Neural crest cell (in vitro differentiated cells): ENCODE results near the gene ADAM29. TPM values are rescaled to one million over a fixed set of nuclear protein-coding genes. Genes with fewer than 3 reads are reported as not detected.
"Not testable (repeated sequence)": the region's sequence is repeated elsewhere in the genome, so short reads cannot be mapped to it uniquely, and the experiment has no call there.

Experiments
- DNase-seq: peaks from one replicate; pipeline ENCODE4 v3.0.0; 2021; ENCODE audit warnings: low read depth, mixed read lengths, low spot score
- H3K27ac Mint-ChIP-seq: one replicate; pipeline ENCODE4 v1.8.0; 2021; ENCODE audit warnings: mild to moderate bottlenecking, mixed read lengths; ENCODE audit not compliant: unreplicated experiment
- H3K27me3 Mint-ChIP-seq: 2 replicates; pipeline ENCODE4 v1.8.0; 2021; ENCODE audit warnings: low read depth, mild to moderate bottlenecking, mixed read lengths
- H3K36me3 Mint-ChIP-seq: 2 replicates; pipeline ENCODE4 v1.8.0; 2021; ENCODE audit warnings: low read depth, mild to moderate bottlenecking, mixed read lengths
- H3K4me1 Mint-ChIP-seq: 2 replicates; pipeline ENCODE4 v1.8.0; 2021; ENCODE audit warnings: mixed read lengths
- H3K4me3 Mint-ChIP-seq: one replicate; pipeline ENCODE4 v1.8.0; 2021; ENCODE audit warnings: mild to moderate bottlenecking, mixed read lengths
- H3K9me3 Mint-ChIP-seq: 2 replicates; pipeline ENCODE4 v1.8.0; 2021; ENCODE audit warnings: mixed read lengths
- total RNA-seq: library from RNA; stranded (reverse); gene quantifications from 2 replicates; pipeline ENCODE4 v1.2.1, GENCODE V29; 2021
- TF ChIP-seq, protein P1 (sequence below): fragments of 200-600 bp; sonication (generic); conservative IDR thresholded peaks from 2 replicates; pipeline ENCODE4 v1.5.0; 2021; ENCODE audit warnings: antibody characterized with exemption, mild to moderate bottlenecking

Gene ADAM29
- total RNA-seq, 1 donor from 2014 or later, result not detected

DNA sequence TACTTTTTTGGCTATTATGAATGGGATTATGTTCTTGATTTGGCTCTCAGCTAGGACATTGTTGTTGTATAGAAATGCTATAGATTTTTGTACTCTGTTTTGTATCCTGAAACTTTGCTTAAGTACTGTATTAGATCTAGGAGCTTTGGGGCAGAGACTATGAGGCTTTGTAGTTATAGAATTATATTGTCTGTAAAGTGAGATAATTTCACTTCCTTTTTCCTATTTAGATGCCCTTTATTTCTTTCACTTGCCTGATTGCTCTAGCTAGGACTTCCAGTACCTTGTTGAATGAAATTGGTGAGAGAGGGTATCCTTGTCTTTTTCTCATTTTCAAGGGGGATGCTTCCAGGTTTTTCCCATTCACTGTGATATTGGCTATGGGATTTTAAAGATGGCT is 28.1 kb downstream of the ADAM29 start:
- no peaks in the 10 kb centered on the region for H3K4me1 Mint-ChIP-seq
- H3K36me3 Mint-ChIP-seq, result no peaks in the 10 kb centered on the region
- TF ChIP-seq, protein P1, sequence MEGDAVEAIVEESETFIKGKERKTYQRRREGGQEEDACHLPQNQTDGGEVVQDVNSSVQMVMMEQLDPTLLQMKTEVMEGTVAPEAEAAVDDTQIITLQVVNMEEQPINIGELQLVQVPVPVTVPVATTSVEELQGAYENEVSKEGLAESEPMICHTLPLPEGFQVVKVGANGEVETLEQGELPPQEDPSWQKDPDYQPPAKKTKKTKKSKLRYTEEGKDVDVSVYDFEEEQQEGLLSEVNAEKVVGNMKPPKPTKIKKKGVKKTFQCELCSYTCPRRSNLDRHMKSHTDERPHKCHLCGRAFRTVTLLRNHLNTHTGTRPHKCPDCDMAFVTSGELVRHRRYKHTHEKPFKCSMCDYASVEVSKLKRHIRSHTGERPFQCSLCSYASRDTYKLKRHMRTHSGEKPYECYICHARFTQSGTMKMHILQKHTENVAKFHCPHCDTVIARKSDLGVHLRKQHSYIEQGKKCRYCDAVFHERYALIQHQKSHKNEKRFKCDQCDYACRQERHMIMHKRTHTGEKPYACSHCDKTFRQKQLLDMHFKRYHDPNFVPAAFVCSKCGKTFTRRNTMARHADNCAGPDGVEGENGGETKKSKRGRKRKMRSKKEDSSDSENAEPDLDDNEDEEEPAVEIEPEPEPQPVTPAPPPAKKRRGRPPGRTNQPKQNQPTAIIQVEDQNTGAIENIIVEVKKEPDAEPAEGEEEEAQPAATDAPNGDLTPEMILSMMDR, result no peak
- peaks cover 7% of the 10 kb centered on the region for H3K27me3 Mint-ChIP-seq
- H3K27ac Mint-ChIP-seq, result no peak overlapping the region
- no peak overlapping the region for H3K4me3 Mint-ChIP-seq
- DNase-seq, result no peak
- H3K9me3 Mint-ChIP-seq, result peaks cover 16% of the 10 kb centered on the region

DNA sequence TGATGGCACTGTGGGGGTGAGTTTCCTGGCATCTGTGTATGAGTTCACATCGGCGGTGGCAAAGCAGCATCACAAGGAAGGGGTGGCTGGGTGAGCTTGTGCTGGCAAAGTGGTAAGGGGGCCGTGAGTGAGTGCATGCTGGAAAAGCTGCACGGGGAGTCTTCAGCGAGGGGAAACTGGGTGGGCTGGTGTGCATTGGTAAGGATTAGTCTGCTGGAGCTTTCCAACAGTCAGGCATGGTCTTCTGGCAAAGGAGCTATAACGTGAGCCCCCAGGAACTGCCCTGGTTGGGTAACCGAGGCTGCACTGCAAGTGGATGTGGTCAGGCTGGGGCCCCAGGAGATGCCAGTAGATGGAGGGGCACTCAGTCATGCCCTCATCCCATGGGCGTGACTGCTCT is 30.7 kb downstream of the ADAM29 start:
- H3K4me1 Mint-ChIP-seq, result no peaks in the 10 kb centered on the region
- no peak overlapping the region for H3K27ac Mint-ChIP-seq
- TF ChIP-seq, protein P1, result no peak
- no peak for DNase-seq
- no peaks in the 10 kb centered on the region for H3K36me3 Mint-ChIP-seq
- H3K4me3 Mint-ChIP-seq, result no peak overlapping the region
- H3K27me3 Mint-ChIP-seq, result peaks cover 7% of the 10 kb centered on the region
- H3K9me3 Mint-ChIP-seq, result peaks cover 6% of the 10 kb centered on the region

DNA sequence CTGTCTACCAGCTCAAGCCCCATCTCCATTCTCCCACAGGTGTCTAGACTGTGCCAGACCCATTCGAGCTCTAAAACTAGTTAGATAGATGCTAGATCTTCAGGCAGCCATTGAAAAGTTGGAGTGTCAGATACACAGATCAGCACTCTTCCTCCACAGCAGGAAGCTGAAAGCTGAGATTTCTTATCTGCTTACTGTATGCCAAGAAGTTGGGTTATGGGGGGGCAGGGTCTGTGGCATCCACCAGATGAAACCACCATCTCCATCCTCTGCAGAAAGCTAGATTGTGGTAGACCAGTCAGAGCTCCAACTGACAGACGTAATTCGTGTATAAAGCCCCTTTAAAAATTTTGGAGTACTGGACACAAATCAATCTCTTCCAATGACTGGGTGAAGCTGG is 54.8 kb downstream of the ADAM29 start:
- peaks cover 2% of the 10 kb centered on the region for H3K27me3 Mint-ChIP-seq
- no peaks in the 10 kb centered on the region for H3K36me3 Mint-ChIP-seq
- no peaks in the 10 kb centered on the region for H3K4me1 Mint-ChIP-seq
- H3K27ac Mint-ChIP-seq, result no peak overlapping the region
- no peak overlapping the region for H3K4me3 Mint-ChIP-seq
- TF ChIP-seq, protein P1, result no peak
- peaks cover 8% of the 10 kb centered on the region for H3K9me3 Mint-ChIP-seq
- DNase-seq, result no peak

DNA sequence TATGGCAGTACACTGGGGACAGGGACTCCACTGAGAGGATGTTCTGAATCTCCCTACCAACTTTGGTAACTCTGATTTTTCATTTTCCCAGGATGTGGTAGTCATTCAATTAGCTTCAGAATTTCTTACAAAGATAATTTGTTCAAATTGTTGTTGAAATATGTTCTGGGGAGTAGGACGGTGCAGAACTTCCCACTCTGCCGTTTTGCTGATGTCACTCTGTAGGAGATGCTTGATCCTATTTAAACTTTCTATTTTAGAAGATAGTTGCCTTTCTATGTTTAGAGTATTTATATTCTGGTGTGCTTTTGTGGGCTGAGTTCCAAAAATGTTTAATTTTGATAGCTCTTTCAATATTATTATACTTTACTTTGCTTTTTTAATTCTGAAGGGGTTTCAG is 55.2 kb downstream of the ADAM29 start:
- Mint-ChIP-seq H3K27me3 (peaks cover 2% of the 10 kb centered on the region), H3K4me1 (no peaks in the 10 kb centered on the region), H3K4me3 (no peak overlapping the region), H3K36me3 (no peaks in the 10 kb centered on the region), H3K9me3 (peaks cover 8% of the 10 kb centered on the region), H3K27ac (no peak overlapping the region)
- TF ChIP-seq, protein P1, result no peak
- DNase-seq, result no peak

DNA sequence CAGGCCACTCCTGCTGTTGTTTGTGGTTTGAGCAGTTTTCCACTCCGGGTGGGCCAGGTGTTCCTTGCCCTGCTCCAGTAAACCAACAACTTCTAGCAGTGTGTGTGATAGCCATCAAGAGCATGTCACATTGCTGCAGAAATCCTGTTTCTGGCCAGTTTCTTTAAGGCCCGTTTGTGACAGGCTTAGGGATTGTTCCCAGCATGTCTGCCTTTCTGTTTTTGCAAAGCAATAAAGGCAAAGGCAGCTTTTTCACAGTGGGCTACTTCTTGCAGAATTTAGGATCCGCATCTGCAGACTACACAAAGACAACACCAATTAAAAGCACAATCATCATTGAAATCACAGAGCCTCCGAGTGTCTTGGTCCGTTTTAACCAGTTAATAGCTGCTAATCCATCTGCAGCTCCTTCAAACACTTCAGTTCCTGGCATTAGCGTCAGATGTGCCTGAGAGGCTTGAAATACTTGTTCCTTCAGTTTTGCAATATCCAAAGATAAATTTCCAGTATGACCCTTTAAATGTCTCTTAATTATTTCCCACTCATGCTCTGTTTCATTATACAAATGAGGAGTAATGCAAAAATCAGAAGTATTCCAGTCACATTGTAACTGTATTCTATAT is 65.1 kb downstream of the ADAM29 start:
- no peak overlapping the region for H3K27ac Mint-ChIP-seq
- DNase-seq, result no peak
- TF ChIP-seq, protein P1, result no peak
- H3K4me3 Mint-ChIP-seq, result no peak overlapping the region
- no peaks in the 10 kb centered on the region for H3K27me3 Mint-ChIP-seq
- H3K36me3 Mint-ChIP-seq, result no peaks in the 10 kb centered on the region
- peaks cover 22% of the 10 kb centered on the region for H3K9me3 Mint-ChIP-seq
- no peaks in the 10 kb centered on the region for H3K4me1 Mint-ChIP-seq

DNA sequence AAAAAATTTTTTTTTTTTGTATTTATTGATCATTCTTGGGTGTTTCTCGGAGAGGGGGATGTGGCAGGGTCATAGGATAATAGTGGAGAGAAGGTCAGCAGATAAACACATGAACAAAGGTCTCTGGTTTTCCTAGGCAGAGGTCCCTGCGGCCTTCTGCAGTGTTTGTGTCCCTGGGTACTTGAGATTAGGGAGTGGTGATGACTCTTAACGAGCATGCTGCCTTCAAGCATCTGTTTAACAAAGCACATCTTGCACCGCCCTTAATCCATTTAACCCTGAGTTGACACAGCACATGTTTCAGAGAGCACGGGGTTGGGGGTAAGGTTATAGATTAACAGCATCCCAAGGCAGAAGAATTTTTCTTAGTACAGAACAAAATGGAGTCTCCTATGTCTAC is 65.7 kb downstream of the ADAM29 start:
- H3K4me3 Mint-ChIP-seq, H3K27ac Mint-ChIP-seq, H3K4me1 Mint-ChIP-seq, H3K27me3 Mint-ChIP-seq, DNase-seq, H3K36me3 Mint-ChIP-seq: not testable (repeated sequence)
- H3K9me3 Mint-ChIP-seq, result peaks cover 22% of the 10 kb centered on the region
